ENCODE measurements around the gene MDGA2.

MDGA2 gene

GRCh38 chr14:47619392-47619791, 56.0 kb downstream of the MDGA2 start:
- no peak for DNase-seq

GRCh38 chr14:47606566-47606965, 68.8 kb downstream of the MDGA2 start:
- DNase-seq = no peak

GRCh38 chr14:47596860-47597259, 78.5 kb downstream of the MDGA2 start:
- DNase-seq = no peak

- no peak for DNase-seq
Observed at GRCh38 chr14:47596232-47596631, 79.2 kb downstream of the MDGA2 start.

GRCh38 chr14:47595552-47595951, 79.9 kb downstream of the MDGA2 start:
- no peak for DNase-seq

GRCh38 chr14:47590767-47591495, 84.5 kb downstream of the MDGA2 start:
- DNase-seq = no peak

GRCh38 chr14:47585447-47585846, 90.0 kb downstream of the MDGA2 start:
- no peak for DNase-seq

- no peak for DNase-seq
Observed at GRCh38 chr14:47567273-47567672, 108.1 kb downstream of the MDGA2 start.

GRCh38 chr14:47557894-47558293, 117.5 kb downstream of the MDGA2 start:
- DNase-seq = no peak

- no peak for DNase-seq
Observed at GRCh38 chr14:47555333-47555732, 120.1 kb downstream of the MDGA2 start.

GRCh38 chr14:47549886-47550285, 125.5 kb downstream of the MDGA2 start:
- no peak for DNase-seq

- DNase-seq = no peak
Observed at GRCh38 chr14:47543459-47543858, 131.9 kb downstream of the MDGA2 start.

GRCh38 chr14:47541662-47542061, 133.7 kb downstream of the MDGA2 start:
- no peak for DNase-seq

- no peak for DNase-seq
Observed at GRCh38 chr14:47539031-47539461, 136.4 kb downstream of the MDGA2 start.

GRCh38 chr14:47536341-47536740, 139.1 kb downstream of the MDGA2 start:
- no peak for DNase-seq

GRCh38 chr14:47526591-47527244, 148.7 kb downstream of the MDGA2 start:
- DNase-seq = no peak

- no peak for DNase-seq
Observed at GRCh38 chr14:47524524-47524923, 150.9 kb downstream of the MDGA2 start.

- no peak for DNase-seq
Observed at GRCh38 chr14:47520382-47520781, 155.0 kb downstream of the MDGA2 start.

GRCh38 chr14:47511829-47512228, 163.6 kb downstream of the MDGA2 start:
- no peak for DNase-seq

GRCh38 chr14:47509957-47510356, 165.4 kb downstream of the MDGA2 start:
- DNase-seq = no peak

- no peak for DNase-seq
Observed at GRCh38 chr14:47507861-47508260, 167.5 kb downstream of the MDGA2 start.

GRCh38 chr14:47500369-47500768, 175.0 kb downstream of the MDGA2 start:
- no peak for DNase-seq

GRCh38 chr14:47490766-47491165, 184.6 kb downstream of the MDGA2 start:
- DNase-seq = no peak

- no peak for DNase-seq
Observed at GRCh38 chr14:47490353-47490752, 185.1 kb downstream of the MDGA2 start.

GRCh38 chr14:47485421-47485820, 190.0 kb downstream of the MDGA2 start:
- no peak for DNase-seq

Data from activated gamma-delta T cell treated with Interleukin-2 at 50 U/mL for 16 hours (primary cell).